ENCODE data around the gene SAYSD1.

- no peak for TF ChIP-seq POLR2A (IDR thresholded peaks at IDR 0.05)
- no peak for TF ChIP-seq CTCF (IDR thresholded peaks at IDR 0.05)
Observed at GRCh38 chr6:39108041-39108839, 6.7 kb downstream of the SAYSD1 start.
